ENCODE results near the gene SH3BP1.

SH3BP1 gene

GRCh38 chr22:37684803-37685615, 45.5 kb downstream of the SH3BP1 start:
- H3K4me3 ChIP-seq (ENCODE audit: low read length) = no peak overlapping the region

GRCh38 chr22:37686002-37686982, 46.8 kb downstream of the SH3BP1 start, which contains the start of gene NOL12:
NOL12 (plus strand) TSS chr22:37686343; CDS start chr22:37686393, 50 bp downstream.
- Histone ChIP-seq H3K79me2 (ENCODE audit: control insufficient read depth, low read length) (peaks cover 30% of the 10 kb centered on the region), H3F3A (ENCODE audit: control insufficient read depth, insufficient read depth) (peaks cover 4% of the 10 kb centered on the region; the same call in 1 of the 2 replicates), H3K4me1 (ENCODE audit: control insufficient read depth, low read length) (peaks cover 25% of the 10 kb centered on the region), H3K27ac (ENCODE audit: low read depth, low read length) (peak within 1 kb of the TSS; percentile 68), H3K9me2 (replicated peaks; ENCODE audit: control insufficient read depth, low read length) (no peaks in the 10 kb centered on the region), H3K4me3 (ENCODE audit: low read length) (peak within 1 kb of the TSS; percentile 97), H4K20me1 (ENCODE audit: control insufficient read depth, insufficient read depth, low read depth, low read length) (no peaks in the 10 kb centered on the region), H3K4me2 (ENCODE audit: low read length) (peak within 1 kb of the TSS; percentile 79), H3K9me3 (ENCODE audit: control insufficient read depth, insufficient read depth, low read length) (no peaks in the 10 kb centered on the region), H3K27me3 (ENCODE audit: control insufficient read depth, low read length) (no peaks in the 10 kb centered on the region), H3K36me3 (ENCODE audit: control insufficient read depth, low read length) (peaks cover 40% of the 10 kb centered on the region)
- TF ChIP-seq EZH2phosphoT487 (IDR thresholded peaks at IDR 0.05; ENCODE audit: borderline replicate concordance, low read length) (no peak), CTCF (IDR thresholded peaks at IDR 0.05; ENCODE audit: low read depth, low read length, poor library complexity, severe bottlenecking) (no peak)

More at GRCh38 chr22:37684803-37685615, 45.5 kb downstream of the SH3BP1 start:
- Histone ChIP-seq H3K9me3 (ENCODE audit: control insufficient read depth, insufficient read depth, low read length) (no peaks in the 10 kb centered on the region), H3K36me3 (ENCODE audit: control insufficient read depth, low read length) (peaks cover 28% of the 10 kb centered on the region), H3K27me3 (ENCODE audit: control insufficient read depth, low read length) (no peaks in the 10 kb centered on the region), H4K20me1 (ENCODE audit: control insufficient read depth, insufficient read depth, low read depth, low read length) (no peaks in the 10 kb centered on the region), H3F3A (ENCODE audit: control insufficient read depth, insufficient read depth) (peaks cover 4% of the 10 kb centered on the region), H3K79me2 (ENCODE audit: control insufficient read depth, low read length) (peaks cover 30% of the 10 kb centered on the region), H3K4me1 (ENCODE audit: control insufficient read depth, low read length) (peaks cover 28% of the 10 kb centered on the region), H3K27ac (ENCODE audit: low read depth, low read length) (no peak overlapping the region), H3K4me2 (ENCODE audit: low read length) (peak overlapping the region; percentile 79), H3K9me2 (replicated peaks; ENCODE audit: control insufficient read depth, low read length) (no peaks in the 10 kb centered on the region)
- TF ChIP-seq CTCF (IDR thresholded peaks at IDR 0.05; ENCODE audit: low read depth, low read length, poor library complexity, severe bottlenecking) = no peak
- TF ChIP-seq EZH2phosphoT487 (IDR thresholded peaks at IDR 0.05; ENCODE audit: borderline replicate concordance, low read length) = no peak

- Histone ChIP-seq H3K27me3 (ENCODE audit: control insufficient read depth, low read length) (no peaks in the 10 kb centered on the region), H3K9me2 (replicated peaks; ENCODE audit: control insufficient read depth, low read length) (no peaks in the 10 kb centered on the region), H3K4me1 (ENCODE audit: control insufficient read depth, low read length) (peaks cover 13% of the 10 kb centered on the region), H3K27ac (ENCODE audit: low read depth, low read length) (no peak overlapping the region), H4K20me1 (ENCODE audit: control insufficient read depth, insufficient read depth, low read depth, low read length) (no peaks in the 10 kb centered on the region), H3K9me3 (ENCODE audit: control insufficient read depth, insufficient read depth, low read length) (no peaks in the 10 kb centered on the region), H3K79me2 (ENCODE audit: control insufficient read depth, low read length) (peaks cover 30% of the 10 kb centered on the region), H3F3A (ENCODE audit: control insufficient read depth, insufficient read depth) (0 out of 2 replicates have a peak, but pooled peaks cover 2% of the 10 kb centered on the region), H3K4me3 (ENCODE audit: low read length) (no peak overlapping the region), H3K4me2 (ENCODE audit: low read length) (no peak overlapping the region), H3K36me3 (ENCODE audit: control insufficient read depth, low read length) (peaks cover 55% of the 10 kb centered on the region)
- no peak for TF ChIP-seq EZH2phosphoT487 (IDR thresholded peaks at IDR 0.05; ENCODE audit: borderline replicate concordance, low read length)
- no peak for TF ChIP-seq CTCF (IDR thresholded peaks at IDR 0.05; ENCODE audit: low read depth, low read length, poor library complexity, severe bottlenecking)
Measured at GRCh38 chr22:37690407-37690806, 50.9 kb downstream of the SH3BP1 start.
